Adipocyte (in vitro differentiated cells): Measurements from ENCODE around the gene CDH4.

Source experiments
- DNase-seq: peaks from one replicate; pipeline ENCODE4 v3.0.0-alpha.2; 2015; ENCODE audit warnings: low read depth
- H3K27me3 ChIP-seq: replicated peaks from 2 replicates; pipeline ENCODE4 v1.7.0; 2013; ENCODE audit warnings: mild to moderate bottlenecking, low read length, moderate library complexity; ENCODE audit not compliant: control insufficient read depth, insufficient read depth
- H3K36me3 ChIP-seq: 2 replicates; pipeline ENCODE4 v1.7.0; 2013; ENCODE audit warnings: low read length, mild to moderate bottlenecking, moderate library complexity; ENCODE audit not compliant: control insufficient read depth, insufficient read depth, severe bottlenecking
- H3K4me1 ChIP-seq: 2 replicates; pipeline ENCODE4 v1.7.0; 2013; ENCODE audit warnings: mild to moderate bottlenecking, low read length, moderate library complexity; ENCODE audit not compliant: control insufficient read depth, insufficient read depth
- H3K4me3 ChIP-seq: 2 replicates; pipeline ENCODE4 v1.7.0; 2013; ENCODE audit warnings: mild to moderate bottlenecking, low read length, moderate library complexity
- H3K9ac ChIP-seq: 2 replicates; pipeline ENCODE4 v1.7.0; 2013; ENCODE audit warnings: mild to moderate bottlenecking, low read length, moderate library complexity
- H3K9me3 ChIP-seq: 2 replicates; pipeline ENCODE4 v1.7.0; 2013; ENCODE audit warnings: mild to moderate bottlenecking, low read length, moderate library complexity; ENCODE audit not compliant: control insufficient read depth

CDH4 gene

GRCh38 chr20:61636531-61637116 lies 384.6 kb downstream of the CDH4 start:
- Histone ChIP-seq H3K27me3 (peaks cover 13% of the 10 kb centered on the region), H3K9ac (no peak overlapping the region), H3K4me3 (no peak overlapping the region), H3K4me1 (no peaks in the 10 kb centered on the region), H3K36me3 (no peaks in the 10 kb centered on the region), H3K9me3 (no peaks in the 10 kb centered on the region)
- DNase-seq, result no peak

- peaks cover 17% of the 10 kb centered on the region for H3K27me3 ChIP-seq
- no peak for DNase-seq
- H3K9ac ChIP-seq, result no peak overlapping the region
- H3K36me3 ChIP-seq, result no peaks in the 10 kb centered on the region
- no peaks in the 10 kb centered on the region for H3K4me1 ChIP-seq
- peaks cover 8% of the 10 kb centered on the region for H3K9me3 ChIP-seq
- no peak overlapping the region for H3K4me3 ChIP-seq
These were observed 386.9 kb downstream of the CDH4 start for GRCh38 chr20:61638802-61639585.

GRCh38 chr20:61640131-61640870 lies 388.2 kb downstream of the CDH4 start:
- no peaks in the 10 kb centered on the region for H3K4me1 ChIP-seq
- DNase-seq, result no peak
- H3K36me3 ChIP-seq, result no peaks in the 10 kb centered on the region
- peaks cover 8% of the 10 kb centered on the region for H3K9me3 ChIP-seq
- H3K9ac ChIP-seq, result no peak overlapping the region
- peaks cover 22% of the 10 kb centered on the region for H3K27me3 ChIP-seq
- H3K4me3 ChIP-seq, result no peak overlapping the region

- Histone ChIP-seq H3K4me1 (no peaks in the 10 kb centered on the region), H3K4me3 (no peak overlapping the region), H3K27me3 (peaks cover 22% of the 10 kb centered on the region), H3K9me3 (peaks cover 8% of the 10 kb centered on the region), H3K36me3 (no peaks in the 10 kb centered on the region), H3K9ac (no peak overlapping the region)
- no peak for DNase-seq
These were observed 388.8 kb downstream of the CDH4 start for GRCh38 chr20:61640871-61641245.

- Histone ChIP-seq H3K9ac (no peak overlapping the region), H3K36me3 (no peaks in the 10 kb centered on the region), H3K9me3 (peaks cover 8% of the 10 kb centered on the region), H3K27me3 (peaks cover 21% of the 10 kb centered on the region), H3K4me3 (no peak overlapping the region), H3K4me1 (no peaks in the 10 kb centered on the region)
- no peak for DNase-seq
These were observed 391.8 kb downstream of the CDH4 start for GRCh38 chr20:61643656-61644377.

GRCh38 chr20:61644378-61645076 lies 392.5 kb downstream of the CDH4 start:
- H3K9ac ChIP-seq, result no peak overlapping the region
- no peaks in the 10 kb centered on the region for H3K4me1 ChIP-seq
- H3K9me3 ChIP-seq, result peaks cover 8% of the 10 kb centered on the region
- H3K36me3 ChIP-seq, result no peaks in the 10 kb centered on the region
- DNase-seq, result no peak
- H3K4me3 ChIP-seq, result no peak overlapping the region
- H3K27me3 ChIP-seq, result peaks cover 21% of the 10 kb centered on the region

GRCh38 chr20:61645732-61646131 lies 393.7 kb downstream of the CDH4 start:
- Histone ChIP-seq H3K9me3 (peaks cover 8% of the 10 kb centered on the region), H3K27me3 (peaks cover 21% of the 10 kb centered on the region), H3K36me3 (no peaks in the 10 kb centered on the region), H3K9ac (no peak overlapping the region), H3K4me3 (no peak overlapping the region), H3K4me1 (no peaks in the 10 kb centered on the region)
- no peak for DNase-seq

- no peak for DNase-seq
- no peaks in the 10 kb centered on the region for H3K4me1 ChIP-seq
These were observed 394.4 kb downstream of the CDH4 start for GRCh38 chr20:61646453-61646852.

GRCh38 chr20:61646986-61647385 lies 394.9 kb downstream of the CDH4 start:
- H3K9me3 ChIP-seq, result peaks cover 8% of the 10 kb centered on the region
- H3K4me3 ChIP-seq, result no peak overlapping the region
- no peaks in the 10 kb centered on the region for H3K36me3 ChIP-seq
- no peak overlapping the region for H3K9ac ChIP-seq
- H3K4me1 ChIP-seq, result no peaks in the 10 kb centered on the region
- DNase-seq, result no peak
- H3K27me3 ChIP-seq, result peaks cover 21% of the 10 kb centered on the region

More at GRCh38 chr20:61646453-61646852, 394.4 kb downstream of the CDH4 start:
- Histone ChIP-seq H3K36me3 (no peaks in the 10 kb centered on the region), H3K9ac (no peak overlapping the region), H3K4me3 (no peak overlapping the region), H3K27me3 (peaks cover 21% of the 10 kb centered on the region), H3K9me3 (peaks cover 8% of the 10 kb centered on the region)

- Histone ChIP-seq H3K4me3 (no peak overlapping the region), H3K9ac (no peak overlapping the region), H3K4me1 (no peaks in the 10 kb centered on the region), H3K9me3 (peaks cover 6% of the 10 kb centered on the region), H3K27me3 (peaks cover 21% of the 10 kb centered on the region), H3K36me3 (no peaks in the 10 kb centered on the region)
- DNase-seq, result no peak
These were observed 395.6 kb downstream of the CDH4 start for GRCh38 chr20:61647702-61648101.
